Kidney glomerular epithelial cell (primary cell): ENCODE measurements around the gene RILPL2.
"Not testable (repeated sequence)": the region's sequence is repeated elsewhere in the genome, so short reads cannot be mapped to it uniquely, and the experiment has no call there.

Source experiments
- DNase-seq: peaks from one replicate; lab custom pipeline; 2025; lab: John Stamatoyannopoulos, UW

The RILPL2 gene, protein sequence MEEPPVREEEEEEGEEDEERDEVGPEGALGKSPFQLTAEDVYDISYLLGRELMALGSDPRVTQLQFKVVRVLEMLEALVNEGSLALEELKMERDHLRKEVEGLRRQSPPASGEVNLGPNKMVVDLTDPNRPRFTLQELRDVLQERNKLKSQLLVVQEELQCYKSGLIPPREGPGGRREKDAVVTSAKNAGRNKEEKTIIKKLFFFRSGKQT

DNA sequence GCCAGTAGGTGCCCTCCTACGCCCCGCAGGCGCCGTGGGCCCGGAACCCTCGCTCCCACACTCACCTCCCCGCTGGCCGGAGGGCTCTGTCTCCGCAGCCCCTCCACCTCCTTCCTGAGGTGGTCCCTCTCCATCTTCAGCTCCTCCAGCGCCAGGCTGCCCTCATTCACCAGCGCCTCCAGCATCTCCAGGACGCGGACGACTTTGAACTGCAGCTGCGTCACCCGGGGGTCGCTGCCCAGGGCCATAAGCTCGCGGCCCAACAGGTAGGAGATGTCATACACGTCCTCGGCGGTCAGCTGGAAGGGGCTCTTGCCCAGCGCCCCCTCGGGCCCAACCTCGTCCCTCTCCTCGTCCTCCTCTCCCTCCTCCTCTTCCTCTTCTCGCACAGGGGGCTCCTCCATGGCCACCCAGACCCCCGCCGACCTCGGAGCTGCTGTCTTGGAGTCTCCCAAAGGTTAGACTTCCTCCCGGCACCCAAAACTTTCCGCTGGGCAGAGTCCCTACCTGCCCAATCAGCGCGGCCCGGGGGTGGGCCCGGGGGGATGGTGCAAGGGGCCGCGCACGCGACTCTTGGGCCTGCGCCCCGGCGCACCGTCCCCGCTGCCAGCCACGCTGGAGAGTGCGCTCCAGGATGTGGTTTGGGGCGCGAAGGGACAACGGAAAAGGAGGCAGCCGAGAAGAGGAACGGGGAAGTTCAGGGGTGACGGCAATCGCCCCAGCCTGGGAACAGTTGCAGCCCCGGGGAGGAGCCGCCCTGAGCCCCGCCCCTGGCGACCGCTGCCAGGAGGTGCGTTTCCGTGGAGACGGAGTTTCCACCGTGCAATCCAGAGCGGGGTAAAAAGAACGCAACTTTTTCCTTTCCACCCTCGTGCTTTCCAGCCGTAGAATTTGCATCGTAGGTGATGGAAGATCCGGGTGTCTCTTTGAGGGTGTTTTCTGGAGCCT is at the start of gene RILPL2:
TSS of gene RILPL2 (minus strand) at position 668 of the 948 bp plus-strand sequence. CDS start at position 404, 264 bp downstream.
- peak; percentile 69 for DNase-seq

DNA sequence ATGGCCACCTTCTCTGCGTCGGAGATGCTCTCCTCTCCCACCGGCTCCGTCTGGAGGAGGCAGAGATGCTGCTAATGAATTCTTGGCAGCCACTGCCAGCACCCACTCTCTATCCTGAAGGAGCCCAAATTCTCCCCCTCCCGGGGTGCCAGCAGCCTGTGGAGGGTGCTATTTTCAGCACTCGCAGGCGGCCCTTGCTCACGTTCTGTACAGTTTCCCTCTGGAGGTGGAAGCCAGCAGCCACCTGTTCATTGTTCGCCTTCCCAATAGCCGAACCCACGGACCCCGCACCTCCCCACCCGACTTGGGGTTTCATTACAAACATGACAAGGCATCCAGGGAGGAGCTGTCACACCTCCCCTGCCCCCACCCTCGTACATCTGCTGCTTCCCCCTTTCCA is 49.3 kb upstream of the RILPL2 start:
- no peak for DNase-seq

DNA sequence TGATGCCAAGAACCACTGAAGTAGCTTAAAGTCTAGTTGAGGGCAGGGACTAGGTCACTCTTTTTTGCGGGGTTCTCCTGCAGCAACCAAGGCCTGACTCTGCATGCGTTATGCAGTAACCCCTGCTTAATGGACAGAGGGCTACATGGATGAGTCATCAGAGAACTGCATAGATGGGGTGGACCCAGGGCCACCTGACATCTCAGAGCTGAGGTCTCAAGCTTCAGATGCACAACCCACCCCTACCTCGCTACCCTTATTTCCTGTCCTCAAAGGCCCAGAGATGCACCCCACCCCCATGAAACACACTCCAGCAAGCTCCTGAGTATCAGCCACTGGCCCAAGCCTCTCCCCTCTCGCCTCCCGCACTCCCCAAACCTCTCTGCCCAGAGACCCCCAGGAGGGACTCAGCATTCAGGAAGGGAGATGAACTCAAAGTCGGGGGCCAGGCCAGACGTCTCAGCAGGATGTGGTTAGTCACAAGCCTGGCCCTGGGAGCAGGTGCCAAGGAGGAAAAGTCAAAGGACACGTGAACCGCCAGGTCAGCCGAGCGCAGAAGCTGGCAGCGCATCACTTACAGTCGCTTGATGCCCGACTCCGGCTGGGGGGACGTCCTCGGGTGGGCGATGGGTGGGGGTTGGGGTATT is 47.2 kb upstream of the RILPL2 start:
- no peak for DNase-seq

DNA sequence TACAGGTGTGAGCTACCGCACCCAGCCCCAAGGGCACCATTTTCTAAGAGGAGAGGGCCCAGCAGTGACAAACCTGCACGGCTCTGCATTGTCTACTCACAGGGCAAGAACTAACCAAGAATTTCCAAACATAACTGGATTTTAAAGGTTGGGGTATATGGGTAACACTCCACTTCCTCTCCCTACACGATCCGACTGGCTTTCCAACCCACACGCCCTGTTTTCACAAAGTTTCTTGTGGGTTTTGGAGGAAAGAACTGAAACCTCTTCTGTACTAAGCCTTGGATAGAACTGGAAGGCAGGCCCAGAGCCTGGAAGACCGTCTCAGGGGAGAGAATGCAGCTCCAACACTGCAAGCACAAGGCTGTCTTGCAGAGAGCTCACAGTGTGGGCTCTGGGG is 46.4 kb upstream of the RILPL2 start:
- no peak for DNase-seq

DNA sequence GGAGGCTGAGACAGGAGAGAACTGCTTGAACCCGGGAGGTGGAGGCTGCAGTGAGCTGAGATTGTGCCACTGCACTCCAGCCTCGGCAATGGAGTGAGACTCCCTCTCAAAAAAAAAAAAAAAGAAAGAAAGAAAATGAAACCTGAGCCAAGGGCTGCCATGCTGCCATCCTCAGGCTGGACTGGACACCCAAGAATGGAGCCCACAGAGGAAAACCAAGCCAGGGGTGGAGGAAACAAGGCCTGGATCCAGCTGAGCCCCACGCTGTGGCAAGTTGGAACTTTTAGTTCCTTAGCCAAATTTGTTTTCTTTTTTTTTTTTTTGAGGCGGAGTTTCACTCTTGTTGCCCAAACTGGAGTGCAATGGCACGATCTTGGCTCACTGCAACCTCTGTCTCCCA is 44.8 kb upstream of the RILPL2 start:
- DNase-seq, result not testable (repeated sequence)

DNA sequence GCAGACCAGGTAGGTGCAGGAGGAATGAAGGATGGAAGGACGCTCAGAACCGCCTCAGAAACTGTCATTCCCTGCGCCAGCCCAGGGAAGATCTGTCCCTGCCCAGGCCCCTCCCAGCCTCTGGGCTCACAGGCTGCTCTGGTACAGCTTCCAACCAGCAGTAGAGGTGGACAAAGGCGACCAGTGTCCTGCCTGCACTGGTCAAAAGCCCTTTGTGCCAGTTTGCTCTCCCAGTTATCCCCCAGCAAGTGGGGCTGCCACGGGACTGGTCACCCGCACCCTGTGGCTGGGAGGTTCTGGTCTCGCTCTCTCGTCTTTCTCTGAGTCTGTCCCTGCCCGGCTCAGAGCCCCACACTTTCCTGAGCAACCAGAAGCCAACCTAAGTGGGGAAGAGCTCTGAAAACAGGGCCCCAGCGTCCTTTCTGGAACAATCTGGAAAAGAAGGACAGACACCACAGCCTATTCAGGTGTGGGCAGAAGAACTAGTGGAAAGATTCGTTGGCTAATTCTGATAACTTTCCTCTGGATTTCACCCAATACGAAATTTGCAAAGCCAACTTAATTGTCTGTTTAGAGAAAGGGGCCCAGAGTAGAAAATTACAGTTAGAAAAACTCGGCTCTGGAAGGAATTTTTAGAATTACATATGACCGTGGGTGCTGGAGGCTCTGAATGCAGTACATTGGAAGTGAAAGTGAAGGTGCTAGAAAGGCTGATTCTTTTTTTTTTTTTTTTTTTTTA is 43.1 kb upstream of the RILPL2 start:
- DNase-seq, result no peak

DNA sequence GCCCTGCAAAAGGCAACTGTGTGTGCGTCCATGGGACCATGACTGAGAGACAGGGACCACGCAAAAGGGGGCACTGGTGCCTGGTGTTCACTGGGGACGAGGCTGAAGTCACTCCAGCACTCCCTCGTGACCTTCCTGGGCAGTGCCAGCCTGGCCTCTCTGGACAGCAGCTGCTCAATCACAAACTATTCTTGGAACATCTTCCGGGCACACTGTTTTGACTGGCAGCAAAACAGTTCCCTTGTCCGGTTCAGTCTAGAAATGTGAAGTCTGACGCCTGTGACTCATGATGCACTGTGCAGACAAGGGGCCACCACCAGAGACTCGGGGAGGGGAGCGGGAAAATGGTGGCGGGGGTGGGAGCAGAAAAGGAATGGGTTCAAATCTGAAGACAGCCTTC is 42.3 kb upstream of the RILPL2 start:
- peak; percentile 81 for DNase-seq

DNA sequence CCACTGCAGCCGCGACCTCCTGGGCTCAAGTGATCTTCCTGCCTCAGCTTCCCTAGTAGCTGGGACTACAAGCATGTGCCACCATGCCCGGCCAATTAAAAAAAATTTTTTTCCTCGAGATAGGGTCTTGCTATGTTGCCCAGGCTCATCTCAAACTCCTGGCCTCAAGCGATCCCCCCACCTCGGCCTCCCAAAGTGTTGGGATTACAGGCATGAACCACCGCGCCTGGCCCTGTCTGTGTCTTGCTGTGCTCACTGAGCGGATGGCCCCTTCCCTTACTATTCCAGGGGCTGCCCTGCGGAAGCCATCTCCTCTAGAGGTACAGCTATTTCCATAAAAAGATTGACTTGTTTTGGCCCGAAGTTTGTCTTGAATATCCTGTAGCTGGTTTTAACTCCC is 41.6 kb upstream of the RILPL2 start:
- DNase-seq, result no peak

DNA sequence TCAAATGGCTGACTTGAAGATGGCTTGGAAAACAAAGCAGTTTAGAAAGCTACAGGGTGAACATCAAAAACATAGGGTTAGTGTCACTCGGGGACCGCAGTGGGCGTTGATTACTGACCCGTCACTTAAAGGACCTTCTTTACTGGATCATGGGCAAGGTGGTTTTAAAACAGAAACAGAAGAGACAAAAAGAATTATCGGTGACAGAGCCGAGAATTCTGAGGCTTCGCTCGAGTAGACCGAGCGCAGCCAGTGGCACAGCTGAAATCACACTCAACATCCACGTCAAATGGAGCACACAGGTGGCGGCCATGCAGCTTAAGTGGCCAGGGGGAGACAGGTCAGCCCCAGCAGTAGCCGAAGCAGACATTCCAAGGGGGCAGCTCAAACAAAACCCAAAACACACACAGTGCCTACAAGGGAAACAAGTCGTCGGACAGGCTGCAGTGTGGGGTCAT is 38.8 kb upstream of the RILPL2 start:
- no peak for DNase-seq

DNA sequence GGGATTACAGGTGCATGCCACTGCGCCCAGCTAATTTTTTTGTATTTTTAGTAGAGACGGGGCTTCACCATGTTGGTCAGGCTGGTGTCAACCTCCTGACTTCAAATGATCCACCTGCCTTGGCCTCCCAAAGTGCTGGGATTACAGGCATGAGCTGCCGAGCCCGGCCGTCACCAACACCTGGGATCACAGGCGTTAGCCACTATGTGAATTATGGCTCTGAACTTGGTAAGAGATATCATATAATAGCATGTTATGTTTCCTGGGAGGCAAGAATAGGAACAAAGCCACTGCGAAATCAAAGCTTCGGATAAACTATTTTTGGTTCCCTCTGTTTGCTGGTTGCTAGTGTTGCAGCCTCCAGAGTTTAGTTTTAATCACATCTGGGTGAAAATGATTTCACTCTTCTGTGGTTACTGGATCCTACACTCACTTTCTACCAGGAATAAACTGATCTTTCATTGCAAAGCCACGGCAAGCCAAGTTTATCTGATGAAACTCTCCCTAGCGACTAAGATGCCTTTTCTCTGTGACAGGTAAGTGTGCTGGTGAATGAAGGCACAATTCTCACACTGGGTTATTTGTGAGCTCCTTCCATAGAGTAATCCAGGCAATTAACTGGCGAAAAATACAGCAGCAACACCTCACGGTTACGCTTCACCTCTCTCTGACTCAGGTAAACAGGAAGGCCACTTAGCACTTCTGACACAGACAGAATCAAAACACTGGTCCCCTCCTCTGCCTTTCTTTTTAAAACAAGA is 38.2 kb upstream of the RILPL2 start:
- DNase-seq, result peak; percentile 49

DNA sequence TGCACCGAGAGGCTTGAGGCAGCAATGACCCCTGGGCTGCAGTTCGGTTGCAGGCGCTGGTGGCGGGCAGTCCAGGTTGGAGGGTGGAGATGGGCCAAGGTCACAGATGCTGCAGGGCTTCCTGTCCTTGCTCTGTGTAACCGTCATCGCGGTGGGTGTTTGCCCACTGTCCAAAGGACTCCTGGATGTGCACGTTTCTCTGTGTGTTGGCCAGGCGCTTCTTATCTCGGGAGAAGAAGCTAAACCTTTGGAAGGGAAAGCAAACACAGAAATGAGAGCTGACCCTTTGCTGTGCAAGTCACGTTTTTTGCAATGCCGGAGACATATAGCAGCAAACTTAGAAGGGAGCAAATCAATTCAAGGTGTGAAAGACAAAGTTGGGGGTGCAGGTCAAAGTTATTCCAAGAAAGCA is 36.0 kb upstream of the RILPL2 start:
- DNase-seq, result no peak

DNA sequence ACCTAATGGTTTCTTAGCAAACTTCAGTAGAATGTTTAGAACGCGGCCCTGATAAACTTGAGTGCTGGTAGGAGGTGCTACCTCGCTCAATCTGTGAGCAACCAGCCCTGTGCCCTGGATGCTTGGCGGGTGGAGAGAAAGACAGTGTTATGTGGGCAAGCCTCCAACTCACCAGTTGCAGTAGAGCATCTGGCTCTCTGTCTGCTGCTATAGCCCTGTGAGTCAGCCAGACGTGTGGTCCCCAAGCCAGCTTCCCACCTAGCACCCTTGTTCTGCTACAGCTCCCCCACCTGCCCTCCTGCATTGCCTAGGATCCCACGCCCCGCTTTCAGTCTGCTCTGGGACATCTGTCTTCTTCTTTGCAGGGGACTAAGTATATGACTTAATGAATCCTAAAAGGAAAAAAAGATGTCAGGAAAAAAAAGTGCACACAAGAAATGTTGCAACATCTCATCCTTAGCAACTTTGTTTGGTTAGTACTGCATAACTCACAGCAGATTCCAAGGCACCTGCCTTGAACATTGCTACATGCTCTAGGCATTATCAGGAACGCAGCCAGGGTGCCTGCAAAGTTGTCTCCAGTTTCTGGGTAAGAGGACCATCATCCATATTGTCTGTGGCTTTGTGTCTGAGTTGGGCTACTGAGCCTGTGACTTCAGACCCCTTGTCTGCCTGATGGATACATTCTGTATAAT is 35.0 kb upstream of the RILPL2 start:
- no peak for DNase-seq

DNA sequence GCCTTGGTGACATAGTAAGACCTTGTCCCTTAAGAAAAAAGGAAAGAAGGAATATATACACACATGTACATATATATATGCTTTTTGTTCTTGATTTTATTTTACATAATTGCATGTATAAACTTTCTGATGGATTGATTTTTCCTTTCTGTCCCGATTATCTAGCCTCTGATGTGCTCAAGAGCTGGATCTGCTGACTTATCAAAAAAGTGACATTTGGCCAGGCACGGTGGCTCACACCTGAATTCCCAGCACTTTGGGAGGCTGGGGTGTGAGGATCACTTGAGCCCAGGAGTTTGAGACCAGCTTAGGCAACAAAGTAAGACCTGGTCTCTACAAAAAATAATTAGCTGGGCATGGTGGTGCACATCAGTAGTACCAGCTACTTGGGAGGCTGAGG is 33.5 kb upstream of the RILPL2 start:
- no peak for DNase-seq

DNA sequence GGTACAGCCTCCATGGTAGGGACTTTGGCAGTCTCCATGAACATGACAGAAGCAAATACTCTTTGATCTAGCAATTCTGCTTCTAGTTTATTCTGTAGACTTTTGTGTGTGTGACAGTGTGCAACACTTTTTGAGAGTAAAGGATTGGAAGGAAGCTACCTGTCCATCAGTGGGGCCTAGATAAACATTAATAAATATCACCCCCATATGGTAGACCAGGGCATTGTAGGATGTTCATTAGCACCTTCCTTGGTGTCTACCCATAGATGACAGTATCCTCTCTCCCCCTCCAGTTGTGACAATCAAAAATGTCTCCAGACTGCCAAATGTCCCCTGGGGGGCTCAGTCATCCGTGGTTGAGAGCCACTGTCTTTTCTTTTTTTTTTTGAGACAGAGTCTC is 32.3 kb upstream of the RILPL2 start:
- DNase-seq, result no peak

DNA sequence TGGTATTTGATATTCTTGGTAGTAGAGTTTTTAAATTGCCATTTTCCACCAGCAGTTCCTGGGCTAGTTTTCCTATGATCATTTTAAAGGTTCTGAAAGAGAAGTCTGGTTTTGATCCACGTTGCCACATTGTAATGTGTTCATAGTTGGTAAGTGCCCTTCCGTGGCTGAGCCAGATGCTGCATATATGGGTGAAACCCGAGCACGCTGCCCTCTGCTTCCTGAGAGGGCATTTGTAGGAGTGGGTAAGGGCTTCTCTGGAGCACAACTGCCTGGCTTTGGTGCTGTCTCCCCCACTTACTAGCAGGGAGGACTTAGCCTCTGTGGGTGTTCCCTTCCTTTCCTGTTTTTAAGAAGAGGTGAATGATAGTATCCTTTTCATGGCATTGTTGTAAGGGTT is 28.6 kb upstream of the RILPL2 start:
- no peak for DNase-seq

DNA sequence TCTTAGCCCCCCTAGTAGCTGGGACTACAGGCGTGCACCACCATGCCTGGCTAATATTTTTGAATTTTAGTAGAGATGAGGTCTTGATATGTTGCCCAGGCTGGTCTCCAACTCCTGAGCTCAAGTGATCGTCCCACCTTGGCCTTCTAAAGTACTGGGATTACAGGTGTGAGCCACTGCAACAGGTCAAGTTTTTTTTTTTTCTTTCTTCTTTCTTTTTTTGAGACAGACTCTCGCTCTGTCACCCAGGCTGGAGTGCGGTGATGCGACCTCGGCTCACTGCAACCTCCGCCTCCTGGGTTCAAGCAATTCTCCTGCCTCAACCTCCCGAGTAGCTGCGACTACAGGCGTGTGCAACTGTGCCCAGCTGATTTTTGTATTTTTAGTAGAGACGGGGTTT is 26.7 kb upstream of the RILPL2 start:
- DNase-seq, result not testable (repeated sequence)

DNA sequence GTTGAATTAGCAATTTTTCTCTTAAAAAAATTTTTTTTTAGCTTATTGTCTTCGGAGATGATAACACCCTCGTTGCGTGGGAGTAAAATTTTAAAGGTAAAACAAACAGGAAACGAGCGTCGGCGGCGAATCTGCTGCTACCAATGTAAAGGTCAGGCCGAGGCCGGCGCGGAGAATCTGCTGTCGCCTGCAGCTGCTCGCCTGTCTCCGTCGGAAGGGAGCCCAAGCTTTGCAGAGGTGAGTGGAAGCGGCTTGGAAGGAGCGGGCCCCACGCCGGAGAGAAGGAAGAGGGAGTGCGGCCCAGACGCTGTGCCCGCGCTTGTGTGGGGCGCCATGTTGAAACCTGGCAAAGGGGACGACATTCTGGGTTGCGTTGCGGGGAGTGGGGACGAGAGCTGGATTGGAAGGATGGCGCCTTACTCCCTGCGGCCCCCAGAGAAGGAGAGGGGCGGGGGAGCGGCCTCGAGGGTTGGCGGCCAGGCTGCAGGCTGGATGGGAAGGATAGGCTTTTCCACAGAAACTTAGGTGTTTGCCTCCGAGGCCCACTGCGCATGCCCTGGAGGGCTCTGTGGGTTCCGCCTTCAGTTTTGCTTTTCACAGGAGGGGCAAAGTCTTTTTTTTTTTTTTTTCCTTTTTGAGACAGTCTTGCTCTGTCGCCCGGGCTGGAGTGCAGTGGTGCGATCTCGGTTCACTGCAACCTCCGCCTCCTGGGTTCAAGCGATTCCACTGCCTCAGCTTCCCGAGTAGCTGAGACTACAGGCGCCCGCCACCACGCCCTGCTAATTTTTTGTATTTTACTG is 21.7 kb upstream of the RILPL2 start, which contains the start of gene SNRNP35:
TSS of gene SNRNP35 (plus strand) at position 160 of the 800 bp plus-strand sequence. CDS start 7,402 bp downstream, outside the sequence.
- peak; percentile 77 for DNase-seq

DNA sequence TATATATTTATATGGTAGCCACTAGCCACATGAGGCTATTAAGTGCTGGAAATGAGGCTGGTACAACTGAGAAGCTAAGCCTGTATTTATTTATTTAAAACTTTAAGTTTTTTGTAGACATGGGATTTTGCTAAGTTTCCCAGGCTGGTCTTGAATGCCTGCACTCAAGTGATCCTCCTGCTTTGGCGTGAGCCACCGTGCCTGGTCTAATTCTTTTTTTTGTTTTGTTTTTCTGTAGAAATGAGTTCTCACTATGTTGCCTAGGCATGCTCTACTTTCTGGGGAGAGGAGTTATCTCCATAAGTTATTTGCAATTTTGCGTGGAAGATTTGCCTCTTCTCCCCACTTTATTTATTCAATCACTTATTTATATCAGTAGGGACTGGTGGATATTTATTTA is 16.7 kb upstream of the RILPL2 start:
- DNase-seq, result no peak

DNA sequence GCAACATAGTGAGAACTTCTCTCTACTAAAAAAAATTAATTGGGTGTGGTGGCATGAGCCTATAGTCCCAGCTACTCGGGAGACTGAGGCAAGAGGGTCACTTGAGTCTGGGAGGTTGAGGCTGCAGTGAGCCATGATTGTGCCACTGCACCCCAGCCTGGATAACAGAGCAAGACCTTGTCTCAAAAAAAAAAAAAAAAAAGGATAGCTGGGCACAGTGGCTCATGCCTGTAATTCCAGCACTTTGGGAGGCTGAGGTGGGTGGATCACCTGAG is 15.7 kb upstream of the RILPL2 start:
- not testable (repeated sequence) for DNase-seq

DNA sequence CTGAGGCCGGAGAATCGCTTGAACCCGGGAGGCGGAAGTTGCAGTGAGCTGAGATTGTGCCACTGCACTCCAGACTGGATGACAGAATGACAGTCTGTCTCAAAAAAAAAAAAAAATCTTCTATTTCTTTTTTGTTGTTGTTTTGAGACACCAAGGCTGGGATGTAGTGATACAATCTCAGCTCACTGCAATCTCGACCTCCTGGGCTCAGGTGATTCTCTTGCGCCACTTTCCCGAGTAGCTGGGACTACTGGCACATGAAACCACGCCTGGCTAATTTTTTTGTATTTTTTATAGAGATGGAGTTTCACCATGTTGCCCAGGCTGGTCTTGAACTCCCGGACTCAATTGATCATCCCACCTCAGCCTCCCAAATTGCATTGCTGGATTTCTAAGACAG is 14.2 kb upstream of the RILPL2 start:
- no peak for DNase-seq
